Trophoblast cell (in vitro differentiated cells and primary cell): ENCODE data around the gene INPP5J.

Experiments used
- DNase-seq, 2 donors: peaks; one replicate each; pipeline ENCODE4 v3.0.0-alpha.2; 2016
- H2AFZ ChIP-seq: 2 replicates; pipeline ENCODE4 v1.6.1; 2013; ENCODE audit warnings: low read length, moderate library complexity, mild to moderate bottlenecking; ENCODE audit not compliant: insufficient read depth, poor library complexity
- H2AK5ac ChIP-seq: 2 replicates; pipeline ENCODE4 v1.6.1; 2013; ENCODE audit warnings: mild to moderate bottlenecking, low read length
- H2BK120ac ChIP-seq: 2 replicates; pipeline ENCODE4 v1.6.1; 2013; ENCODE audit warnings: low read length, mild to moderate bottlenecking, moderate library complexity; ENCODE audit not compliant: insufficient read depth, poor library complexity
- H2BK12ac ChIP-seq: 2 replicates; pipeline ENCODE4 v1.6.1; 2013; ENCODE audit warnings: mild to moderate bottlenecking, low read length, moderate library complexity
- H2BK5ac ChIP-seq: 2 replicates; pipeline ENCODE4 v1.6.1; 2013; ENCODE audit warnings: low read length, low read depth, moderate library complexity, mild to moderate bottlenecking; ENCODE audit not compliant: poor library complexity
- H3K14ac ChIP-seq: 2 replicates; pipeline ENCODE4 v1.6.1; 2013; ENCODE audit warnings: mild to moderate bottlenecking, low read length
- H3K18ac ChIP-seq: 2 replicates; pipeline ENCODE4 v1.6.1; 2013; ENCODE audit warnings: mild to moderate bottlenecking, low read length
- H3K23ac ChIP-seq: 2 replicates; pipeline ENCODE4 v1.6.1; 2013; ENCODE audit warnings: low read length
- H3K27ac ChIP-seq: 2 replicates; pipeline ENCODE4 v1.5.1; 2013; ENCODE audit warnings: low read depth, mild to moderate bottlenecking, inconsistent platforms, low read length, moderate library complexity
- H3K27me3 ChIP-seq: 2 replicates; pipeline ENCODE4 v1.6.1; 2013; ENCODE audit warnings: inconsistent platforms, mild to moderate bottlenecking, low read length, moderate library complexity; ENCODE audit not compliant: insufficient read depth
- H3K36me3 ChIP-seq, 2 experiments: 1 replicate in 1 of 2; 2 replicates in 1 of 2; pipeline ENCODE4 v1.6.1; 2013; ENCODE audit warnings: low read length in 2 of 2, mild to moderate bottlenecking in 2 of 2, moderate library complexity in 1 of 2; ENCODE audit not compliant: insufficient read depth in 2 of 2, control insufficient read depth in 1 of 2
- H3K4ac ChIP-seq: 2 replicates; pipeline ENCODE4 v1.6.1; 2013; ENCODE audit warnings: low read depth, mild to moderate bottlenecking, low read length, moderate library complexity
- H3K4me1 ChIP-seq, 2 experiments: 1 replicate in 1 of 2; 2 replicates in 1 of 2; pipeline ENCODE4 v1.6.1; 2013; ENCODE audit warnings: low read length in 2 of 2, mild to moderate bottlenecking in 2 of 2, moderate library complexity in 1 of 2; ENCODE audit not compliant: insufficient read depth in 2 of 2, control insufficient read depth in 1 of 2
- H3K4me2 ChIP-seq: 2 replicates; pipeline ENCODE4 v1.6.1; 2013; ENCODE audit warnings: inconsistent platforms, mild to moderate bottlenecking, low read length, moderate library complexity
- H3K4me3 ChIP-seq: 2 replicates; pipeline ENCODE4 v1.5.1; 2013; ENCODE audit warnings: mild to moderate bottlenecking, low read depth, low read length, inconsistent platforms
- H3K79me1 ChIP-seq: one replicate; pipeline ENCODE4 v1.6.1; 2013; ENCODE audit warnings: low read length
- H3K79me2 ChIP-seq: 2 replicates; pipeline ENCODE4 v1.6.1; 2013; ENCODE audit warnings: low read length, mild to moderate bottlenecking; ENCODE audit not compliant: control insufficient read depth, insufficient read depth, poor library complexity
- H3K9ac ChIP-seq: 2 replicates; pipeline ENCODE4 v1.6.1; 2013; ENCODE audit warnings: mild to moderate bottlenecking, low read length
- H3K9me3 ChIP-seq: 2 replicates; pipeline ENCODE4 v1.6.1; 2013; ENCODE audit warnings: low read depth, mild to moderate bottlenecking, control low read depth, inconsistent platforms, low read length; ENCODE audit not compliant: insufficient read depth
- H4K12ac ChIP-seq: 2 replicates; pipeline ENCODE4 v1.6.1; 2013; ENCODE audit warnings: low read depth, mild to moderate bottlenecking, low read length, moderate library complexity
- H4K8ac ChIP-seq: 2 replicates; pipeline ENCODE4 v1.6.1; 2013; ENCODE audit warnings: low read depth, mild to moderate bottlenecking, low read length, moderate library complexity
- H4K91ac ChIP-seq: one replicate; pipeline ENCODE4 v1.6.1; 2013; ENCODE audit warnings: low read depth, mild to moderate bottlenecking, low read length, moderate library complexity
- WGBS: extraction: QIAGEN DNeasy Blood & Tissue Kit; methylation state at CpG from one replicate; pipeline ENCODE4 v1.1.7; 2013; ENCODE audit warnings: missing lambda C conversion rate; ENCODE audit not compliant: insufficient read length, insufficient coverage; ENCODE audit errors: extremely low coverage; 5-methylcytosine and 5-hydroxymethylcytosine counted together

The INPP5J gene

GRCh38 chr22:31091106-31091975, 31.4 kb upstream of the INPP5J start:
- Histone ChIP-seq H2BK12ac (no peak overlapping the region), H2BK5ac (no peak overlapping the region), H4K8ac (no peak overlapping the region), H3K36me3 (peaks cover 92 to 93% of the 10 kb centered on the region in 2 experiments), H3K9ac (no peak overlapping the region), H3K79me2 (no peaks in the 10 kb centered on the region), H3K4me1 (no peaks in the 10 kb centered on the region), H3K18ac (no peak overlapping the region), H3K27me3 (no peaks in the 10 kb centered on the region), H3K9me3 (peaks cover 3% of the 10 kb centered on the region), H3K23ac (no peak overlapping the region), H4K12ac (no peak overlapping the region), H2BK120ac (no peak overlapping the region), H3K4me3 (no peak overlapping the region), H3K79me1 (no peaks in the 10 kb centered on the region), H3K4me2 (no peak overlapping the region), H2AFZ (no peak overlapping the region), H3K27ac (no peak overlapping the region), H3K4ac (no peak overlapping the region), H2AK5ac (no peak overlapping the region), H4K91ac (no peak overlapping the region), H3K14ac (no peak overlapping the region)
- no CpG with 5 or more reads among the region's 29 CpGs for WGBS
- DNase-seq = no peak

- H3K4me1 ChIP-seq = no peaks in the 10 kb centered on the region
- H3K4me2 ChIP-seq = no peak overlapping the region
- no peaks in the 10 kb centered on the region for H3K79me2 ChIP-seq
- H3K27ac ChIP-seq = no peak overlapping the region
- H3K36me3 ChIP-seq = peaks cover 94 to 98% of the 10 kb centered on the region in 2 experiments
- no peak overlapping the region for H2AK5ac ChIP-seq
- H3K4ac ChIP-seq = no peak overlapping the region
- no peak overlapping the region for H3K18ac ChIP-seq
- no CpG with 5 or more reads among the region's 9 CpGs for WGBS
- no peak overlapping the region for H2BK120ac ChIP-seq
- H3K4me3 ChIP-seq = no peak overlapping the region
- no peak overlapping the region for H2BK5ac ChIP-seq
- H3K9me3 ChIP-seq = peaks cover 5% of the 10 kb centered on the region
- no peak overlapping the region for H4K12ac ChIP-seq
- no peaks in the 10 kb centered on the region for H3K79me1 ChIP-seq
- no peak overlapping the region for H3K9ac ChIP-seq
- H2AFZ ChIP-seq = no peak overlapping the region
- no peak overlapping the region for H2BK12ac ChIP-seq
- no peaks in the 10 kb centered on the region for H3K27me3 ChIP-seq
- H4K8ac ChIP-seq = no peak overlapping the region
- H4K91ac ChIP-seq = no peak overlapping the region
- no peak for DNase-seq
- H3K23ac ChIP-seq = no peak overlapping the region
- H3K14ac ChIP-seq = no peak overlapping the region
These were observed 30.6 kb upstream of the INPP5J start for GRCh38 chr22:31092161-31092560.

GRCh38 chr22:31093086-31093850, 29.5 kb upstream of the INPP5J start:
- H3K14ac ChIP-seq = no peak overlapping the region
- H2BK5ac ChIP-seq = no peak overlapping the region
- H3K4me2 ChIP-seq = no peak overlapping the region
- H4K91ac ChIP-seq = no peak overlapping the region
- H3K4me3 ChIP-seq = no peak overlapping the region
- no peak overlapping the region for H3K23ac ChIP-seq
- H3K27me3 ChIP-seq = no peaks in the 10 kb centered on the region
- no peaks in the 10 kb centered on the region for H3K79me1 ChIP-seq
- no peak overlapping the region for H3K9ac ChIP-seq
- no peak overlapping the region for H2BK120ac ChIP-seq
- no peaks in the 10 kb centered on the region for H3K4me1 ChIP-seq
- no peaks in the 10 kb centered on the region for H3K79me2 ChIP-seq
- peaks cover 89 to 95% of the 10 kb centered on the region in 2 experiments for H3K36me3 ChIP-seq
- WGBS = no CpG with 5 or more reads among the region's 33 CpGs
- no peak overlapping the region for H2BK12ac ChIP-seq
- peaks cover 2% of the 10 kb centered on the region for H3K9me3 ChIP-seq
- no peak overlapping the region for H2AK5ac ChIP-seq
- no peak overlapping the region for H3K27ac ChIP-seq
- no peak overlapping the region for H3K18ac ChIP-seq
- H3K4ac ChIP-seq = no peak overlapping the region
- no peak overlapping the region for H4K8ac ChIP-seq
- DNase-seq = no peak
- no peak overlapping the region for H4K12ac ChIP-seq
- H2AFZ ChIP-seq = no peak overlapping the region

GRCh38 chr22:31094021-31094551, 28.7 kb upstream of the INPP5J start:
- Histone ChIP-seq H2AK5ac (no peak overlapping the region), H2BK120ac (no peak overlapping the region), H3K4me1 (no peaks in the 10 kb centered on the region), H3K4me2 (no peak overlapping the region), H4K91ac (no peak overlapping the region), H3K27me3 (no peaks in the 10 kb centered on the region), H3K79me1 (no peaks in the 10 kb centered on the region), H3K27ac (no peak overlapping the region), H3K4ac (no peak overlapping the region), H3K79me2 (no peaks in the 10 kb centered on the region), H2BK5ac (no peak overlapping the region), H2BK12ac (no peak overlapping the region), H3K14ac (no peak overlapping the region), H3K9me3 (peaks cover 2% of the 10 kb centered on the region), H3K23ac (no peak overlapping the region), H3K36me3 (peaks cover 88 to 94% of the 10 kb centered on the region in 2 experiments), H3K9ac (no peak overlapping the region), H4K12ac (no peak overlapping the region), H2AFZ (no peak overlapping the region), H3K18ac (no peak overlapping the region), H4K8ac (no peak overlapping the region), H3K4me3 (no peak overlapping the region)
- no peak for DNase-seq
- no CpG with 5 or more reads among the region's 5 CpGs for WGBS
